Ishikawa (cell line): ENCODE data around the gene AAR2.

ENCODE experiments used
- CEBPB ChIP-seq: IDR thresholded peaks from 2 replicates; pipeline ENCODE4 v1.6.1; 2012
- CREB1 ChIP-seq: IDR thresholded peaks from 2 replicates; pipeline ENCODE4 v1.6.1; 2012; ENCODE audit warnings: low read depth
- EGR1 ChIP-seq: IDR thresholded peaks from 2 replicates; pipeline ENCODE4 v1.6.1; 2012
- EP300 ChIP-seq: IDR thresholded peaks from 2 replicates; pipeline ENCODE4 v1.6.1; 2012; ENCODE audit warnings: borderline replicate concordance
- FOXM1 ChIP-seq: IDR thresholded peaks from 2 replicates; pipeline ENCODE4 v1.6.1; 2012; ENCODE audit warnings: low read depth, borderline replicate concordance
- MAX ChIP-seq: IDR thresholded peaks from 2 replicates; pipeline ENCODE4 v1.6.1; 2012
- NFIC ChIP-seq: IDR thresholded peaks from 2 replicates; pipeline ENCODE4 v1.6.1; 2012
- RAD21 ChIP-seq: IDR thresholded peaks from 2 replicates; pipeline ENCODE4 v1.6.1; 2012; ENCODE audit warnings: low read depth
- REST ChIP-seq: IDR thresholded peaks from 2 replicates; pipeline ENCODE4 v1.6.1; 2012; ENCODE audit warnings: low read depth, mild to moderate bottlenecking
- TAF1 ChIP-seq: IDR thresholded peaks from 2 replicates; pipeline ENCODE4 v1.6.1; 2012; ENCODE audit warnings: low read depth, mild to moderate bottlenecking
- TCF12 ChIP-seq: IDR thresholded peaks from 2 replicates; pipeline ENCODE4 v1.6.1; 2012; ENCODE audit warnings: low read depth
- TEAD4 ChIP-seq: IDR thresholded peaks from 2 replicates; pipeline ENCODE4 v1.6.1; 2012
- USF1 ChIP-seq: IDR thresholded peaks from 2 replicates; pipeline ENCODE4 v1.6.1; 2012
- YY1 ChIP-seq: IDR thresholded peaks from 2 replicates; pipeline ENCODE4 v1.6.1; 2012; ENCODE audit warnings: low read depth
- ZBTB7A ChIP-seq: IDR thresholded peaks from 2 replicates; pipeline ENCODE4 v1.6.1; 2012; ENCODE audit warnings: low read depth

The AAR2 gene

GRCh38 chr20:36231331-36231730 lies 4.9 kb upstream of the AAR2 start:
- TF ChIP-seq YY1 (no peak), REST (no peak), MAX (no peak), USF1 (no peak), RAD21 (no peak), FOXM1 (no peak), TEAD4 (no peak), EGR1 (no peak), NFIC (no peak), EP300 (no peak), TAF1 (no peak), CEBPB (no peak), ZBTB7A (no peak), TCF12 (no peak), CREB1 (no peak)

- no peak for TF ChIP-seq EP300
- TF ChIP-seq TCF12 = no peak
- TF ChIP-seq TEAD4 = no peak
- no peak for TF ChIP-seq USF1
- no peak for TF ChIP-seq TAF1
- TF ChIP-seq CEBPB = no peak
- TF ChIP-seq NFIC = no peak
- no peak for TF ChIP-seq YY1
- TF ChIP-seq MAX = no peak
- no peak for TF ChIP-seq RAD21
- no peak for TF ChIP-seq FOXM1
- no peak for TF ChIP-seq REST
- TF ChIP-seq CREB1 = no peak
Observed at GRCh38 chr20:36234771-36235320, 1.4 kb upstream of the AAR2 start.

GRCh38 chr20:36236786-36237121 lies 476 bp downstream of the AAR2 start:
- TF ChIP-seq ZBTB7A (no peak), EGR1 (no peak), NFIC (no peak)

GRCh38 chr20:36237477-36237876 lies 1.2 kb downstream of the AAR2 start:
- TF ChIP-seq RAD21 (no peak), EP300 (no peak), REST (no peak), TEAD4 (no peak), YY1 (no peak), CEBPB (no peak)

- TF ChIP-seq TAF1 (no peak), NFIC (no peak), REST (no peak), MAX (no peak), RAD21 (no peak)
Observed at GRCh38 chr20:36238153-36238552, 1.9 kb downstream of the AAR2 start.
